CD4-positive, alpha-beta T cell treated with Interleukin-4 for 1 hour (primary cell): ENCODE data around the gene TAF6.
"Not testable (repeated sequence)": the region's sequence is repeated elsewhere in the genome, so short reads cannot be mapped to it uniquely, and the experiment has no call there.

Experiments used
- DNase-seq, 2 donors: peaks; one replicate each; pipeline ENCODE4 v3.0.0-alpha.2; 2020 to 2022

Gene TAF6

DNA sequence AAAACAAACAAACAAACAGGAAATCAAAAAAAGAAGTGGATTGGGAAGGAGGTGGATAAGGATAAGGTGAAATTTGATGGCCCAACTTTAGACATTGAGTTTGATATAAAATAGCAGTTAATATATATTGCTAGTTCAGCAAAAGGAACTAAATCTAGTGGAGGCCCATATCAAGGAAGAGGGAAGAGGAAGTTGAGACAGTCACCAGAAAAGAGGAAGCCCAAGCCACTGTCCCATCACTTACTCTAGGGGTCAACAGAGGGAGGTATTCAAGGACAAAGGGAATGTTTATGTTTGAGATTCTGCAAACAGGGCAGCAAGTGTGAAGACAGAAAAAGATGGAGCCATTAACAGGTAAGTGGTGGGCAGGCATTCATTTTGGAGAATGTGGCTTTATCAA, 33.2 kb upstream of the TAF6 start:
- DNase-seq, result peak in 1 of 2 donors; percentile 36

DNA sequence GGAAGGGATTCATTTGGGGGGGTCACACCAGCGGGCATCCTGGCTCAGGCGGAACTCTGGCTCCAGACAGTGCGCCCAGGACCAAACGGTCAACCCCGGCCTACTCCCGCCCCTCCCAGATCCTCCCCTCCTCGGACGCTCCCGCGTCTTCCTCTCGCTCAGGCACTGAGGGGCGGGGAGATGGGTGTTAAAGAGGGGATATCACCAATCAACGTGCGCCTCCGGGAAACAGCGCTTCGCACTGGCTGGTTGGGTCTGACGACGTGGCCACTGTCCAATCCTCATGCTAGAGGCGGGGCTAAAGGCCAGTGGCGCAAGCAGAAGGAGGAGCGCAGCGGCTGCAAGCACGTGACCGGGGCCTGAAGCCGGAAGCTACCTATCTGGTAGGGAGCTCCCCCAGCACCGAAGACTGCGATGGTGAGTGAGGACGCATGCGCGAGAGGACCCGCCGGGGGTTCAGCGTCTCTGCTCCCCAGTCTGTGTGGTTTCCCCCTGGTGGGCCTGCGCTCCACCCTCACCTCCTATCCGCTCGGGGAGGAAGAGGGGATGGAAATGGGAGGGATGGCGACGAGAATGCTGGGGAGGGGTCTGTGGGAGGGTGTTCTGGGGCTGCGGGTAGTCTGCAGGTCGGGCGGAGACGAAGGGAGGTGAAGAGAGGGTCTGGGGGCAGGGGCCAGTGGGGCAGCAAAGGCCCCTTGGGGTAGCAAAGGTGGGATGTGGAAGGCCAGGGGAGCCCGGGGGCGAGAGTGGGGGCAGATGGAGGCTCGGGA, 29.6 kb upstream of the TAF6 start, which contains the start of gene LAMTOR4:
TSS of gene LAMTOR4 (plus strand) at position 360 of the 770 bp plus-strand sequence. CDS start at position 415, 55 bp downstream.
- DNase-seq, result peak; percentile 99 to 100

DNA sequence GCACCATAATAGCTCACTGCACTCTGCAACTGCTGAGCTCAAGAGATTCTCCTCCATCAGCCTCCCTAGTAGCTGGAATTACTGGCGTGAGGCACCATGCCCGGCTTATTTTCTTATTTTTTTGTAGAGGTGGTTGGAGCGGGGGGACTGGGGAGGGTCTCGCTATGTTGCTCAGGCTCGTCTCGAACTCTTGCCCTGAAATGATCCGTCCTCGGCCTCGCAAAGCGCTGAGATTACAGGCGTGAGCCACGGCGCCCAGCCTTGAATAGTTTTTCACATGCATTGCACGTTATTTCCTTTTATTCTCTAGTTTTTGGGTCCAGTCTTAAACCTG, 29.0 kb upstream of the TAF6 start:
- no peak for DNase-seq

DNA sequence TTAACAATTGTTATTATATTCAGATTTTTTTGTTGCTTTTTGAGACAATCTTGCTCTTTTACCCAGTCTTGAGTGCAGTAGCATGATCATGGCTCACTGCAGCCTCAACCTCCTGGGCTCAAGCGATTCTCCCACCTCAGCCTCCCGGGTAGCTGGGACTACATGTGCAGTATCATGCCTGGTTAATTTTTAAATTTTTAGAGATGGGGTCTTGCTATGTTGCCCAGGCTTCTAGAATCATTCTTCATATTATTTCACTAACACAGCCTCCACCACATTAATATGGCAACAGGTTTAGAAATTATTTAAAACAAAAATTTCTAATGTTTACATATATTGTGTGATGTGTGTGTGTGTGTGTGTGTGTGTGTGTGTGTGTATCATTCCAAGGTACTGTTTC, 28.1 kb upstream of the TAF6 start:
- no peak for DNase-seq

DNA sequence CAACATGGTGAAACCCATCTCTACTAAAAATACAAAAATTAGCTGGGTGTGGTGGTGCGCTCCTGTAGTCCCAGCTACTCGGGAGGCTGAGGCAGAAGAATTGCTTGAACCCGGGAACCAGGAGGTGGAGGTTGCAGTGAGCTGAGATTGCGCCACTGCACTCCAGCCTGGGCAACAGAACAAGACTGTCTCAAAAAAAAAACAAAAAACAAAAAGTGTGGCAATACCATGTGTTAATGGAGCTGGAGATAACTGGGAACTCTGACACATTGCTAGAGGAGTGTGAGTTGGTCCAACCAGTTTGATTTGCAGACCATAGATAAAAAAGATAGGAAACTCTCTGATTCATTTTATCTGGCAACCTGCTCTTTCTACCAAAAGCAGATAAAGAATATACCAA, 27.2 kb upstream of the TAF6 start:
- not testable (repeated sequence) for DNase-seq

DNA sequence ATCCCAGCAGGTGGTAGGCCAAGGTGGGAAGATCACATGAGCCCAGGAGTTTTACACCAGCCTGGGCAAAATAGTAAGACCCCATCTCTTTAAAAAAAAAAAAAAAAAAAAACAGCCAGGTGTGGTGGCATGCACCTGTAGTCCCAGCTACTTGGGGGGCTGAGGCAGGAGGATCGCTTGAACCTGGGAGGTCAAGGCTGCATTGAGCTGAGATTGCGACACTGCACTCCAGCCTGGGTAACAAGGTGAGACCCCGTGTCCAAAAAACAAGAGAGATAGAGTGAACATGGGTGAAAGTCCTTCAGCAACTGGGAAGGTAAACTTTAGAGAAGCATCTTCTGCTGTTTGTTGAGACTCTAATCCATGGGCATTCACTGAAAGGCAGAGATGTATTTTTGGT, 23.3 kb upstream of the TAF6 start:
- no peak for DNase-seq

DNA sequence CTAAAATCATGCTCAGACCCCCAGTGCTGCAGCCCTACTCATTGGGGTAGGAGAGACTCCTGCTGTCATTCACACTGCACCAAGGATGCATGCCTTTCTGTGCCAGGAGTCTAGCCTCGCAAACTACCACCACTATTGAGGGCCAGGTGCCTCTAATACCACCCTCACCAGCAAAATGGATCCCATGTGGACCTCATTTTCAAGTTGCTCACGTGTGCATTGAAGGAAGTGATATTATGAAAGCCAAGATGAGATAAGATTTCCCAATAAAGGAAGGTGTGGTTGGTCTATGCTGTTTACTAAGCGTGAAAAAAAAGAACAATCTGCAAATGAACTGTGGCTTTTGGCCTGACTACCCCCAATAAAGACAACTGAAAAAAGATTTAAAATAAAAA, 22.4 kb upstream of the TAF6 start:
- DNase-seq, result no peak

DNA sequence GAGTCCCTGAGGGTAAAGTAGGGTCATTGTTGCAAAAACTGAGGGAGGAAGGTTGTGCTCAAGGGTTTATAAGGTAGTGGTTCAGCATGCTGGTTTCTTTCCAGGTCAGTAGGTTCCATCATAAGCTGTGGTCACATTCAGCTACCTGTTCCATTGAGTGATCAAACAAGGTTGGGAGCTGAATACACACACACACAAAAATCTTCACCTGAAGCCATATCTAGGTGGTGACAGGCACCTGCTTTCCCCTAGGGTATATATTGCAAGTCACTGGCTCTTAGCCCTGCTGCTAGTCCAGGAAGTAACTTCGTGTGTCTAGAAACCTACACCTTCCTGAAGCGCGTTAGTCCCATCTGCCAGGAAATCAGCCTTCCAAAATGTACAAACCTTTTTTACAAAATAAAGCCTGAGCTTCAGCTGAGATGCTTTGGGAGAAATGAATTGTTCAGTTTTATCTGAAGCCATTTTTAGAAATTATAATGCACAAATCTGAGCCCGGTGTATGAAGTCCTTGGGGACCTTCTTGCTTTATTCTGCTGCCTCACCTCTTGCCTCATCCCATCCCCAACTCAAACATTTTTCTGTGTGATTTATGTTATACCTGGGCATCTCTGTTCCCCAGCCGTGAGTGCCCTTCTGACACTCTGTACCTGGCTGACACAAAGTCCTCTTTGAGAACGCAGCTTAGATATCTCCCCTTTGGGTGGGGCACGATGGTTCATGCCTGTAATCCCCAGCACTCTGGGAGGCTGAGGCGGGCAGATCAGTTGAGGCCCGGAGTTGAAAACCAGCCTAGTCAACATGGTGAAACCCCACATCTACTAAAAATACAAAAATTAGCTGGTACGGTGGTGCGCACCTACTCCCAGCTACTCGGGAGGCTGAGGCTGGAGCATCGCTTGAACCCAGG, 18.9 kb upstream of the TAF6 start:
- DNase-seq, result no peak

DNA sequence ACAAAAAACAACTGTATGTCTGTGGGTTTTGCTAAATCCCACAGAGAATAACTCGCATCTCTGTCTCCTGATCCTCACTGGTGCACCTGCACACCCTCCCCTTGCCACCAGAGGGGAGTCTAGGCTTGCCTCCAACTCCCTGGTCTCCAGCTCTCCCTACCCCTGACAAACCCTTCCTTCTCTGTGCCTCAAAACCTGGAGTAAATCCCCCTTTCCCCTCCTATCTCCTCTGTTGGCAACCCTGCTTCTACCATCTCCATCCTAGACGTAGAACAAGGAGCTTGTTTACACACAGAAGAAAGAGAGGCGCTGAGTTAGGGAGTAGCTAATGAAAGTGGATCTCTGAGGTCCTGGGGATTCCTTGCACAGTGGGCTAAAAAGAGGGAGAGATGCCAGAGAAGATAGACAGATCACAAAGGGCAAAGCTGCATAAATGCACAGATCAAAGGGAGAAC, 13.6 kb upstream of the TAF6 start:
- peak; percentile 77 for DNase-seq

DNA sequence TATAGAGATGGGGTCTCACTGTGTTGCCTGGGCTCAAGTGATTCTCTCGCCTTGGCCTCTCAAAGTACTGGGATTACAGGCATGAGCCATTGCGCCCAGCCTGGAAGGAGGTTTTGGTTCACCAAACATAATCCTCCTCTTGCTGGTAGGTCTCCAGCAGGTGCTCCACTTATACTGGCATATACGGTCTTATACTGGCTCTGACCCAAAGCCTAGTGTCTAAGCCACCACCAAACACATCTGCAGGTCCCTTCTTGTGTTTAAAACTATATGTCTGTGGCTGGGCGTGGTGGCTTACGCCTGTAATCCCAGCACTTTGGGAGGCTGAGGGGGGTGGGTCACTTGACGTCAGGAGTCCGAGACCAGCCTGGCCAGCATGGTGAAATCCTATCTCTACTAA, 13.0 kb upstream of the TAF6 start:
- no peak for DNase-seq

DNA sequence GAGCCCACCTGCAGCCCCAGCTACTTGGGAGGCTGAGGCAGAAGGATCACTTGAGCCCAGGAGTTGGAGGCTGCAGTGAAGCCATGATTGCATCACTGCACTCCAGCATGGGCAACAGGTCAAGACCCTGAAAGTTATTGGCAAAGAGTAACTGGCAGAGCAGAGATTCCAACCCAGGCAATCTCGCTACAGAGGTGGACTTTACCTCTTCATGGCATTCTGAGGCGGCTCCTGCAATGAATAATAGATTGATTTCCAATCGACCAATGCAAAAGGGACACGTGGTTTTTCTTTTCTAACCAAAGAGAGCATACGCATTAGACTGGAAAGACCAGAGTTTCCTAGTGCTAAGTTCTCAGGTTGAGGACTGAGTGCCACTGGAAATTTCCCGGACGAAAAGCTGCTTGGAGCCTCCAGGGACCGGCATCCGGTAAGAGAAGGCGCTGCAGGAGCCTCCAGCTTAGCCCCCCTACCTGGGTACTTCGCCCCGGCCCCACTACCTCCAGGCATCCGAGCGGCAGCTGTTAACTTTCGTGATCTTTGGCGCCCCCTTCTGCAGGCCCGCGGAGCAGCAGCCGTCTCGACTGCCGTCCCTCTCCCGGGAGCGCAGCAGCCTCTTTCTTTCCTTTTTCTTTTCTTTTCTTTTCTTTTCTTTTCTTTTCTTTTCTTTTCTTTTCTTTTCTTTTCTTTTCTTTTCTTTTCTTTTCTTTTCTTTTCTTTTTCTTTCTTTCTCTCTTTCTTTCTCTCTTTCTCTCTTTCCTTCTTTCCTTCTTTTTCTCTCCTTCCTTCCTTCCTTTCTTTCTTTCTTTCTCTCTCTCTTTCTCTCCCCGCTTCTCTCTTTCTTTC, 11.7 kb upstream of the TAF6 start:
- DNase-seq, result peak; percentile 83 to 84

DNA sequence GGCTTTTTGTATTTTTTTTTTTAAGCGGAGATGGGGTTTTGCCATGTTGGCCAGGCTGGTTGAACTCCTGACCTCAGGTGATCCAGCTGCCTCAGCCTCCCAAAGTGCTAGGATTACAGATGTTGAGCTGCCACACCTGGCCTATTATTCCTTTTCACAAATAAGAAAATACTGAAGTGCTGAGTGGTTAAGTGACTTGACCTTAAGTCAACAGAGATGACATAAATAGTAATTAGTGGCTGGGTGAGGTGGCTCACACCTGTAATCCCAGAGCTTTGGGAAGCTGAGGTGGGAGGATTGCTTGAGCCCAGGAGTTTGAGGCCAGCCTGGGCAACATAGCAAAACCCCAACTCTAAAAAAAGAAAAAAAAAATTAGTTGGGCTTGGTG, 11.1 kb upstream of the TAF6 start:
- DNase-seq, result not testable (repeated sequence)

DNA sequence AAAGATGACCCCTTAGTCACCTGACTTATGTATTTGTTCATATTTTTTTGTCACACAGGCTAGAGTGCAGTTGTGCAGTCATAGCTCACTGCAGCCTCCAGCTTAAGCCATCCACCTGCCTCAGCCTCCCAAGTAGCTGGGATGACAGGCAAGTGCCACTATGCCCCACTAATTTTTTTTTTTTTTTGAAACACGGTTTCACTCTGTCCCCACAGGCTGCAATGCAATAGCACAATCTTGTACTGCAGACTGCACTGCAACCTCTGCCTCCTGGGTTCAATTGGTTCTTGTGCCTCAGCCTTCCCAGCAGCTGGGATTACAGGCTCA, 9.4 kb upstream of the TAF6 start:
- DNase-seq, result no peak

DNA sequence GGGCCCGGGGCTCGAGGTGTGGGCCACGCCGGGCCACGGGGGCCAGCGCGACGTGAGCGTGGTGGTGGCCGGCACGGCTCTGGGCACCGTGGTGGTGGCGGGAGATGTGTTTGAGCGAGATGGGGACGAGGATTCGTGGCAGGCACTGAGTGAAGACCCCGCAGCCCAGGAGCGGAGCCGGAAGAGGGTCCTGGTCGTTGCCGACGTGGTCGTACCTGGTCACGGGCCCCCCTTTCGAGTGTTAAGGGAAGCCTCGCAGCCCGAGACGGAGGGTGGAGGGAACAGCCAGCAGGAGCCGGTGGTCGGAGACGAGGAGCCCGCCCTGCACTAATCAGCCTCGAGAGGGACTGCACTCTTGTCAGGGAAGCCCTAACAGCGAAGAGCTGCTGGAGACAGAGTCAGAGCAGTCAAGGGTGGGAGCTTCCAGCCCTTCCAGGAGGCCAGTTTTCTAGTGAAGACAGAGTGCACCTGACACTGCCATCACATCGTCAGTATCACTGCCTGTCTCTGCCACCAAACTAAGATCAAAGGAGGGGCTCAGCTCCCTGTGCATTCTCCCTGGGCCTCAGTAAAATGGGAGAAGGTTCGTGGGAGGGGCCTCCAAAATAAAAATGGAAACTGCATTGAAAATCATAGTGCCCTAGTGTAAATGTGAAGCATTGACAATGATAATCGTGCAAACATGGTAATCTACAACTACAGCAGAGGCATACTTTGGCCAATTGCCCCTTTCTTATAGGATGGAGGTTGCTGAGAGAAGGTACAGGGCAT, 8.9 kb upstream of the TAF6 start:
- DNase-seq, result peak in 1 of 2 donors; percentile 25

DNA sequence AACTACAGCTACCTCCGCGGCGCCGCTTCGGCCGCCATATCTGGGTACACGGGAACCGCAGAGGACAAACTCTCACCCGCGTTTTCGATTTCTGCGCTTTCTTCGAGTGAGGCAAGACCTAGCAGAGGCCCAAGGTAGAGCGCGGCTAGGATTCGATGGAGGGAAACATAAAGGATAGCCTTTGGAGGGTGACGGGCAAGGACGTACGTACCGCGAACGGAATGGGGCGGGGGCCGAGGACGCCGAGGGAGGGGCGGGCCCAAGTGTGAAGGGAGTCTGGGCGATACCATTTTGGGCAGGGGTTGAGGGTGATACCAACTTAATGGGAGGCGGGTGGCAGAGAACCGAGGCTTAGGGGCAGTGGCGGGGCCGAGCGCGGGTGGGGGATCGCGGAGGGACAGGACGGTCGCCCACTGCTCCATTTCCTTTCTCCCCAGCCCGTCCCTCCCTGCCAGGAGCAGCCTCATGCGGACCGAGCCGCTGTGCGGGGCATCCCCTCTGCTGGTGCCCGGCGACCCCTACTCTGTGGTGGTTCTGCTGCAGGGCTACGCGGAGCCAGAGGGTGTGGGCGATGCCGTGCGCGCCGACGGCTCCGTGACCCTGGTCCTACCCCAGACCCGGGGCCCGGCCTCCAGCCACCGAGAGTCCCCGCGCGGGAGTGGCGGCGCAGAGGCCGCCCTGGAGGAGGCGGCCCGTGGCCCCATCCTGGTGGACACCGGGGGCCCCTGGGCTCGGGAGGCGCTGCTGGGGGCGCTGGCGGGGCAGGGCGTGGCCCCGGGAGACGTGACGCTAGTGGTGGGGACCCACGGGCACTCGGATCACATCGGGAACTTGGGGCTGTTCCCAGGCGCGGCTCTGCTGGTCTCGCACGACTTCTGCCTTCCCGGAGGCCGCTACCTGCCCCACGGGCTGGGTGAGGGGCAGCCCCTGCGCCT, 8.0 kb upstream of the TAF6 start, which contains the start of gene MBLAC1:
TSS of gene MBLAC1 (plus strand) at position 37 of the 935 bp plus-strand sequence. CDS start at position 466, 429 bp downstream.
- DNase-seq, result peak; percentile 89 to 95

DNA sequence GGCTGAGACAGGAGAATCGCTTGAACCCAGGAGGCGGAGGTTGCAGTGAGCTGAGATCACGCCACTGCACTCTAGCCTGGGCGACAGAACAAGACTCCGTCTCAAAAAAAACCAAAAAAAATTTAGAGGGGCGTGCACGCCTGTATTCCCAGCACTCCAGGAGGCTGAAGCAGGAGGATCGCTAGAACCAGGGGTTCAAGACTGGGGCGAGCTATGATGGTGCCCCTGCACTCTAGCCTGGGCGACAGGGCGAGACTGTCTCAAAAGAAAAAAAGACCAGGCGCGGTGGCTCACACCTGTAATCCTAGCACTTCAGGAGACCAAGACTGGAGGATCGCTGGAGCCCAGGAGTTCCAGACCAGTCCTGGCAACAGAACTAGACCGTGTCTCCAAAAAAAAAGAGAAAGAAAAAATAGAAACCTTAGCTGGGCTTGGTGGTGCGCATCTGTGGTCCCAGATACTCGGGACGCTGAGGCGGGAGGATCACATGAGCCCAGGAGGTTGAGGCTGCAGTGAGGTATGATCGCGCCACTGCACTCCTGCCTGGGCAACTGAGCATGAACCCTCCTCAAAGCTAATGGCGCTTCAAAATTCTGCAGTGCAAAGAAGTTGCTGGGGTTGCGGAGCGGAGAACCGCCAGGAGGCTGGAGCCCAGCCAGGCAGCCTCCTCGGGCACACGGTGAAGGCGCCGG, 7.2 kb upstream of the TAF6 start:
- no peak for DNase-seq

DNA sequence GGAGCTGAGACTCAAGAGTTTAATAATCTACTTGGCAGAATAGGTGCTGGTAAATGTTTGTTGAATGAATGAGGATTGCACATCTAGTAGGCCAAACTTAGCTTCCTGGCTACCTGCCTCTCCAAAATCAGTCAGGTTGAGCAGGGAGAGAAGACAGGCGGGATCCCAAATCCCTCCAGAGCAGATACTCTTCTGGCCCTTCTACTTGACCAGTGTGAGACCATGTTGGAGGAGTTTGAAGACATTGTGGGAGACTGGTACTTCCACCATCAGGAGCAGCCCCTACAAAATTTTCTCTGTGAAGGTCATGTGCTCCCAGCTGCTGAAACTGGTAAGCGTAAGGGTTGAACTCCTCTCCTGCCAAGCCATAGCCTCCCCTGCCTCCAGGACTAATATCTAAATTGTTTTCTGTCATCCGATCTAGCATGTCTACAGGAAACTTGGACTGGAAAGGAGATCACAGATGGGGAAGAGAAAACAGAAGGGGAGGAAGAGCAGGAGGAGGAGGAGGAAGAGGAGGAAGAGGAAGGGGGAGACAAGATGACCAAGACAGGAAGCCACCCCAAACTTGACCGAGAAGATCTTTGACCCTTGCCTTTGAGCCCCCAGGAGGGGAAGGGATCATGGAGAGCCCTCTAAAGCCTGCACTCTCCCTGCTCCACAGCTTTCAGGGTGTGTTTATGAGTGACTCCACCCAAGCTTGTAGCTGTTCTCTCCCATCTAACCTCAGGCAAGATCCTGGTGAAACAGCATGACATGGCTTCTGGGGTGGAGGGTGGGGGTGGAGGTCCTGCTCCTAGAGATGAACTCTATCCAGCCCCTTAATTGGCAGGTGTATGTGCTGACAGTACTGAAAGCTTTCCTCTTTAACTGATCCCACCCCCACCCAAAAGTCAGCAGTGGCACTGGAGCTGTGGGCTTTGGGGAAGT, 5.4 kb upstream of the TAF6 start:
- DNase-seq, result no peak

DNA sequence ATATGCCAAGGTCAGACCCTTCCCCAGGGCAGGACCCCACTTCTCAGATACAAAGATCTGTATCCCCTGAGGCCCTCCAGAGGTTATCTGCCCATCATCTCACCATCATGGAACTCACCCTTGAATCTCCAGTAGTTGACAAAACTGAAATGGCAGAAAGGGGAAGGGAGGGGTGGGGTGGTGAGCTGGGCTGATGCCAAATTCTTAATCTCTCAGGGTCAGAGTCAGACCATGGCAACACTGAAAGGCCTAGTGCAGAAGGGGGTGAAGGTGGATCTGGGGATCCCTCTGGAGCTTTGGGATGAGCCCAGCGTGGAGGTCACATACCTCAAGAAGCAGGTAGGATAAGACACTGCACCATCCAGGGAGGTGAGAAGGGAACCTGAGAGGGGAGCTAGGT, 3.4 kb upstream of the TAF6 start:
- DNase-seq, result no peak

DNA sequence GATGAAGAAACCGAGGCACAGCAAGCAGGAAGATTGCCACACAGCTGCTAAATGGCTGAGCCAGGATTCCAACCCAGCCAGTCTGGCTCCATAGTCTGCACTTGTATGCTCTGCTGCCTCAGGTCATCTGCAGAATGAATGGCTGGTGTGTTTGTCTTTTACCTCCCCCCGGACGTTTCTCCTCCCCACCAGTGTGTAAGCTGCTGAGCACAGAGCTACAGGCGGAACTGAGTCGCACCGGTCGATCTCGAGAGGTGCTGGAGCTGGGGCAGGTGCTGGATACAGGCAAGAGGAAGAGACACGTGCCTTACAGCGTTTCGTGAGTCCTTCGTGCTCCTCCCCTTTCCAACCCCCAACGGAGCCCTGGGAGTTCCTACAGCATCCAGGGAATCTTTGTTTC, 2.9 kb upstream of the TAF6 start:
- no peak for DNase-seq

DNA sequence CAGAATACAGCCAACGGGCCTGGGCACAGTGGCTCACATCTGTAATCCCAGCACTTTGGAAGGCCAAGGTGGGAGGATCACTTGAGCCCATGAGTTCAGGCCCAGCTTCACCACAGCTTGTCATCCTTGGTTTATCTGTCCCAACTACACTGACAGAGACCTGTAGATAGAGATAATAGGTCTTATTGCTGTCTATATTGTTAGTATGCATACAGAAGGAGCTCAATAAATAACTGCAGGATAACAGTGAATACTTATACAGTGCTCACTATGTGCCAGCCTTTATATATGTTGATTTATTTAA, 1.5 kb upstream of the TAF6 start:
- DNase-seq, result no peak
